NCI-H510A (cell line): ENCODE results near the gene ZWINT.

Experiments
- DNase-seq: peaks from one replicate; lab custom pipeline; 2025; lab: John Stamatoyannopoulos, UW

ZWINT gene

GRCh38 chr10:56360967-56361612, at the start of gene ZWINT:
Gene ZWINT, minus strand, starts transcription at chr10:56361259. Its CDS starts 23 bp downstream, at chr10:56361236.
- DNase-seq: peak; percentile 83

GRCh38 chr10:56383806-56384205, 22.7 kb upstream of the ZWINT start:
- no peak for DNase-seq

GRCh38 chr10:56370217-56371113, 9.4 kb upstream of the ZWINT start:
- no peak for DNase-seq

- DNase-seq: no peak
These were observed 484 bp downstream of the ZWINT start for GRCh38 chr10:56360583-56360966.

- no peak for DNase-seq
These were observed 1.2 kb downstream of the ZWINT start for GRCh38 chr10:56359837-56360236.

GRCh38 chr10:56357018-56357417, 4.0 kb downstream of the ZWINT start:
- DNase-seq: no peak

- DNase-seq: no peak
These were observed 9.0 kb downstream of the ZWINT start for GRCh38 chr10:56351909-56352630.

GRCh38 chr10:56349611-56350010, 11.4 kb downstream of the ZWINT start:
- no peak for DNase-seq

GRCh38 chr10:56348101-56348500, 13.0 kb downstream of the ZWINT start:
- no peak for DNase-seq

GRCh38 chr10:56346845-56347415, 14.1 kb downstream of the ZWINT start:
- no peak for DNase-seq

GRCh38 chr10:56341612-56342011, 19.4 kb downstream of the ZWINT start:
- DNase-seq: no peak

- DNase-seq: no peak
These were observed 31.1 kb downstream of the ZWINT start for GRCh38 chr10:56329961-56330360.

GRCh38 chr10:56327118-56327517, 33.9 kb downstream of the ZWINT start:
- DNase-seq: no peak

GRCh38 chr10:56319386-56319785, 41.7 kb downstream of the ZWINT start:
- DNase-seq: no peak

GRCh38 chr10:56318816-56319215, 42.2 kb downstream of the ZWINT start:
- DNase-seq: no peak

- no peak for DNase-seq
These were observed 43.5 kb downstream of the ZWINT start for GRCh38 chr10:56317603-56318002.

- no peak for DNase-seq
These were observed 44.5 kb downstream of the ZWINT start for GRCh38 chr10:56316603-56317002.
